Measurements from ENCODE around the gene TXNRD1. TPM values are rescaled to one million over a fixed set of nuclear protein-coding genes. Genes with fewer than 3 reads are reported as not detected.

Gene TXNRD1
- total and polyA plus RNA-seq, 2 of the 8 experiments (the other 6 are each of a cell fraction or from before 2014, with no cell fraction given): 56.8 to 127 TPM

DNA sequence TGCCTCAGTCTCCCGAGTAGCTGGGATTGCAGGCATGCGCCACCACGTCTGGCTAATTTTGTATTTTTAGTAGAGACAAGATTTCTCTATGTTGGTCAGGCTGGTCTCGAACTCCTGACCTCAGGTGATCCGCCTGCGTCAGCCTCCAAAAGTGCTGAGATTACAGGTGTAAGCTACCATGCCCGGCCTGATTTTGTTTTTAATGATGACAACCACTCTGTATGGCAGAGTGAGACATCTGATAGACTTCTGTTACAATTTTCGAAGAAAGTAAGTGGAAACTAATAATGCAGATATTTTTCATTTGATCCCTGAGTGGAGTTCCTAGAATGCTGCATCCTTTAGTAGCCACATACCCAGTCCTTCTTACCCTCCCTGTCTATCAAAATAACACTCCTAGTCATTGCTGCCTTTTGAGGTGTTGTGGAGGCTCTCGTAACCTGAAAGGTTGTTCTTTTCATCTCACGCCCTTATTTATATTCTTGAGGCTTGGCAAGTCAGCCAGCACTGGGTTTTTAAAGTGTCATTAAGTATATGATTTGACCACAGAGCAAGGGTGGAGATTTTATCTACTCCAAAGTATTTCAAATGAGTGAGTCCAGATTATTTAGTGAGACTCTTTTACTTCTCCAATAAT lies 82.0 kb downstream of the TXNRD1 start:
- Histone ChIP-seq H4K20me1 (replicated peaks in 1 of 2; ENCODE audit: control insufficient read depth in 1 of 2, insufficient read depth in 2 of 2, low read length in 2 of 2) (peaks cover 8 to 20% of the 10 kb centered on the region in 2 experiments), H3K4me3 (ENCODE audit: extremely low read depth in 1 of 4, insufficient read depth in 2 of 4, low read depth in 3 of 4, low read length in 4 of 4) (no peak overlapping the region), H3K4me2 (ENCODE audit: insufficient read depth in 1 of 2, low read depth in 2 of 2, low read length in 2 of 2) (no peak overlapping the region), H3K79me2 (ENCODE audit: control insufficient read depth in 1 of 2, insufficient read depth in 2 of 2, low read length in 2 of 2) (peaks cover 15 to 81% of the 10 kb centered on the region in 2 experiments), H2BK12ac (ENCODE audit: low read depth, low read length) (no peak overlapping the region), H3K23ac (ENCODE audit: insufficient read length) (no peak overlapping the region), H3K4ac (replicated peaks; ENCODE audit: insufficient read length, low read depth, low read length) (no peak overlapping the region), H3K9ac (replicated peaks in 1 of 4; ENCODE audit: extremely low read depth in 1 of 4, low read depth in 3 of 4, low read length in 3 of 4) (no peak overlapping the region), H3K23me2 (ENCODE audit: low read depth, low read length) (no peaks in the 10 kb centered on the region; the same call in 1 of the 2 replicates), H2BK20ac (ENCODE audit: low read length) (no peak overlapping the region), H2BK15ac (ENCODE audit: low read length) (no peak overlapping the region), H3K79me1 (ENCODE audit: low read depth, low read length) (peaks cover 3% of the 10 kb centered on the region), H3K27me3 (replicated peaks in 1 of 4; ENCODE audit: control insufficient read depth in 3 of 4, extremely low read depth in 1 of 4, insufficient read depth in 3 of 4, low read length in 3 of 4) (no peaks in the 10 kb centered on the region), H3K4me1 (replicated peaks in 1 of 4; ENCODE audit: control insufficient read depth in 3 of 4, insufficient read depth in 4 of 4, low read length in 3 of 4) (peaks cover 0 to 3% (median 0%) of the 10 kb centered on the region in 4 experiments; a peak in 3 of 7 replicates), H3K27ac (ENCODE audit: low read depth, low read length) (no peak overlapping the region), H3K9me3 (ENCODE audit: insufficient read depth in 2 of 2, low read depth in 1 of 2, low read length in 1 of 2) (no peaks in the 10 kb centered on the region), H2AK5ac (ENCODE audit: low read depth, low read length) (no peak overlapping the region), H2BK120ac (replicated peaks; ENCODE audit: low read depth, low read length) (no peak overlapping the region), H4K8ac (ENCODE audit: extremely low read depth, insufficient read depth, low read length) (no peak overlapping the region), H3K14ac (ENCODE audit: insufficient read length) (no peak overlapping the region), H4K91ac (replicated peaks; ENCODE audit: insufficient read length, low read length) (no peak overlapping the region), H2BK5ac (ENCODE audit: low read depth, low read length) (no peak overlapping the region), H2AFZ (ENCODE audit: low read length) (no peak overlapping the region), H3K18ac (ENCODE audit: extremely low read depth, low read length) (no peak overlapping the region), H4K5ac (ENCODE audit: insufficient read length, low read depth, low read length) (no peak overlapping the region), H3K36me3 (ENCODE audit: control insufficient read depth in 2 of 4, insufficient read depth in 4 of 4, low read length in 3 of 4) (peaks cover 4 to 29% (median 10%) of the 10 kb centered on the region in 4 experiments; a peak in 7 of 8 replicates), H3K56ac (replicated peaks; ENCODE audit: insufficient read length, low read depth, low read length) (no peak overlapping the region)
- 90% methylated on average over 10 of the region's 10 CpGs; no CpG with 5 or more reads in 1 of the 2 experiments for WGBS, 2 experiments (ENCODE audit: extremely low coverage in 1 of 2, insufficient coverage in 1 of 2, insufficient read length in 1 of 2, insufficient replicate concordance in 2 of 2, low coverage in 1 of 2, low lambda C conversion rate in 2 of 2, missing lambda C conversion rate in 1 of 2)
- POLR2A ChIA-PET (ENCODE audit: partially characterized antibody): interaction anchor here (4.2 kb wide), 1 partner anchor 9 kb away, joined by 37 read pairs; no protein-coding TSS in a partner anchor
- FAIRE-seq (no peak), DNase-seq (ENCODE audit: low read depth in 1 of 2, low spot score in 2 of 2) (no peak)
- CTCF ChIA-PET (ENCODE audit: partially characterized antibody): interaction anchor here (1.2 to 1.8 kb wide), 2 partner anchors 11 to 81 kb away, joined by 4 read pairs; no protein-coding TSS in a partner anchor
- TF ChIP-seq GABPA (IDR thresholded peaks at IDR 0.05; ENCODE audit: borderline replicate concordance, insufficient read depth, low read length) (no peak), TCF12 (IDR thresholded peaks at IDR 0.05; ENCODE audit: low read depth, low read length) (no peak), CTBP2 (IDR thresholded peaks at IDR 0.05; ENCODE audit: borderline replicate concordance, insufficient read depth, insufficient read length, low read length) (no peak), SIRT6 (IDR thresholded peaks at IDR 0.05; ENCODE audit: low read length) (no peak), SP1 (IDR thresholded peaks at IDR 0.05; ENCODE audit: low read depth, low read length) (no peak), JUND (IDR thresholded peaks at IDR 0.05; ENCODE audit: low read length) (no peak), SAP30 (IDR thresholded peaks at IDR 0.05; ENCODE audit: insufficient read depth, insufficient replicate concordance, low read length) (no peak), SIX5 (IDR thresholded peaks at IDR 0.05; ENCODE audit: low read depth, low read length) (no peak), POU5F1 (IDR thresholded peaks at IDR 0.05; ENCODE audit: low read depth, low read length) (no peak), SP4 (IDR thresholded peaks at IDR 0.05; ENCODE audit: low read length) (no peak), SP2 (IDR thresholded peaks at IDR 0.05; ENCODE audit: low read length) (no peak), ATF2 (IDR thresholded peaks at IDR 0.05; ENCODE audit: low read length) (no peak)

All from H1 (cell line).